GM08714 (cell line): ENCODE data around the gene BEAN1.

Experiments
- H3K4me3 ChIP-seq: fragments of 200-500 bp; sonication (Bioruptor generic); 2 replicates; pipeline ENCODE4 v1.5.1; 2014; ENCODE audit warnings: mild to moderate bottlenecking, low read length, inconsistent platforms
- ZNF274 ChIP-seq: IDR thresholded peaks from 2 replicates; pipeline ENCODE4 v1.6.1; 2012; ENCODE audit warnings: mild to moderate bottlenecking, low read depth, low read length

BEAN1 gene

GRCh38 chr16:66388350-66389139 is 38.5 kb upstream of the BEAN1 start:
- H3K4me3 ChIP-seq: no peak overlapping the region
- TF ChIP-seq ZNF274: no peak

GRCh38 chr16:66389256-66390176 is 37.6 kb upstream of the BEAN1 start:
- no peak for TF ChIP-seq ZNF274
- no peak overlapping the region for H3K4me3 ChIP-seq

GRCh38 chr16:66390346-66391108 is 36.6 kb upstream of the BEAN1 start:
- no peak overlapping the region for H3K4me3 ChIP-seq
- no peak for TF ChIP-seq ZNF274

GRCh38 chr16:66391726-66392670 is 35.1 kb upstream of the BEAN1 start:
- no peak overlapping the region for H3K4me3 ChIP-seq
- TF ChIP-seq ZNF274: no peak

- no peak for TF ChIP-seq ZNF274
- no peak overlapping the region for H3K4me3 ChIP-seq
These were observed 31.1 kb upstream of the BEAN1 start for GRCh38 chr16:66395806-66396555.

GRCh38 chr16:66397736-66398433 is 29.2 kb upstream of the BEAN1 start:
- TF ChIP-seq ZNF274: no peak
- no peak overlapping the region for H3K4me3 ChIP-seq

- TF ChIP-seq ZNF274: no peak
- H3K4me3 ChIP-seq: no peak overlapping the region
These were observed 28.1 kb upstream of the BEAN1 start for GRCh38 chr16:66399031-66399430.

GRCh38 chr16:66399930-66400329 is 27.2 kb upstream of the BEAN1 start:
- no peak overlapping the region for H3K4me3 ChIP-seq
- TF ChIP-seq ZNF274: no peak

- H3K4me3 ChIP-seq: no peak overlapping the region
- TF ChIP-seq ZNF274: no peak
These were observed 26.4 kb upstream of the BEAN1 start for GRCh38 chr16:66400503-66401380.

- no peak overlapping the region for H3K4me3 ChIP-seq
- TF ChIP-seq ZNF274: no peak
These were observed 25.5 kb upstream of the BEAN1 start for GRCh38 chr16:66401610-66402009.

GRCh38 chr16:66402166-66402565 is 24.9 kb upstream of the BEAN1 start:
- TF ChIP-seq ZNF274: no peak
- H3K4me3 ChIP-seq: no peak overlapping the region
